Fibroblast of skin of right quadriceps (primary cell): ENCODE results near the gene NUDT8.
"Not testable (repeated sequence)": the region's sequence is repeated elsewhere in the genome, so short reads cannot be mapped to it uniquely, and the experiment has no call there.

Experiments
- DNase-seq: peaks from one replicate; pipeline ENCODE4 v3.0.0-alpha.2; 2013

Gene NUDT8

DNA sequence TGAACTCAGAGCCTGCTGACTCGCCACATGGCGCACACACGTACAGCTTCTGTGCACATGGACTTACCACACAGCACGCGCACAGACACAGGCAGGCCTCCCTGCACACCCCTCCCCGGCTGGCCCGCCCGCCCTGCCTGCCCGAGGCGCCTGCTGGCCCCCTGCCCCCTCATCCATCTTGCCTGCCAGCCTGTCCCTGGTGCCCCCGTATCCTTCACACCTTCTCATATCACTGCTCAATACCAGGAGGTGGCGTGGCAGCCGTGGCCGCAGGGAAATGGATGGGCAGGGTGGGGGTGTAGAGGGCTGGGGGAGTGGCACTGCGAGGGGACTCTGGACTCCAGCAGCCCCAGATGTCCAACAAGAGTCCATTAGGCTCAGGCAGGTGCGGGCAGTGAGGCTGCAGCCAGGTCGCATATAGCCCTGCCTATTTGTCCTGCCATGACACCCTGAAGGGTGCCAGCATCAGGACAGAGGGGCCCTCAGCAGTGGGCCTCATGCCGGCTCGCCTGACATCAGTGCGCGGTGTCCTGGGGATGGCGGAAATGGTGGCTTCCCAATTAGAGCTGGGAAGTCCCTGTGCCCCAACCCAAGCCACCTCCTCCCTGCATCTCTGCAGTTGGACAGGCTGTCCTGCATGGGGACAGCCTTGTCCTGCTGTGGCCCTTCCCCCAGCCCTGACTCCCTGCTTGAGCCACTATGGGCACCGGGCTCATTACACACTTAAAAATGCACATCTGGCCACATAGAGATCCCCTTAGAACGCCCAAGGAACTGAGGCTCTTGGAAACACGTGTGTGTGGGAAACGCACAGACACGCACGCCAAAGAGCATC, 11.8 kb upstream of the NUDT8 start:
- DNase-seq, result no peak

DNA sequence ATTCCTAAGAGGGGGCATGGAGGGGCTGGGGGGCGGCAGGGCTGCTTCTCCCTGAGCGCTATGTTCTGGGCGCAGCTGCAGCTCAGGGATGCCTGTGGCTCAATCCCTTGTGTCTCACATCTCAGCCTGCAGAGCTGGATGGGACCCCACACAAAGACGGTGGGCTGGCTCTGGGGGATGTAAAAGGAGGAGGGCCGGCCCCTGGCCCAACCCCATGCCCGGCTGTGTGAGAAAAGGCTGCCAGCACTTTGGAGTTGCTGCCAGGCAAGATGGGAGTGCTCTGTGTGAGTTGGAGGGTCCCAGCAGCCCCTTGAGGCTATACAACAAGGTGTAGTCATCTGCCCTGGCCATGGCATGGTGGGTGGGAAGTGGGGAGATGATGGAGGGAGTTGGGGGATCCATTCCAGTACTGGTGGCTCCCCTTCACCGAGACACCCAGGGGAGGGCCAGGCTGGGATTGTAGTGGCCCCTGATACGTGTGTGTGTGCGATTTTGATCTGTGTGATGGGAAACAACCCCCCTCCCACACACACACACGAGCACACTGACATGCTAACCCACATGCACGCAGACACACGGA, 11.1 kb upstream of the NUDT8 start:
- DNase-seq, result no peak

GRCh38 chr11:67640021-67640757, 10.5 kb upstream of the NUDT8 start:
- DNase-seq, result peak; percentile 24

GRCh38 chr11:67639438-67639859, 9.7 kb upstream of the NUDT8 start, which contains the start of gene TBX10:
Gene TBX10, minus strand, starts transcription at chr11:67639763. Its CDS starts 291 bp downstream, at chr11:67639472.
- no peak for DNase-seq

DNA sequence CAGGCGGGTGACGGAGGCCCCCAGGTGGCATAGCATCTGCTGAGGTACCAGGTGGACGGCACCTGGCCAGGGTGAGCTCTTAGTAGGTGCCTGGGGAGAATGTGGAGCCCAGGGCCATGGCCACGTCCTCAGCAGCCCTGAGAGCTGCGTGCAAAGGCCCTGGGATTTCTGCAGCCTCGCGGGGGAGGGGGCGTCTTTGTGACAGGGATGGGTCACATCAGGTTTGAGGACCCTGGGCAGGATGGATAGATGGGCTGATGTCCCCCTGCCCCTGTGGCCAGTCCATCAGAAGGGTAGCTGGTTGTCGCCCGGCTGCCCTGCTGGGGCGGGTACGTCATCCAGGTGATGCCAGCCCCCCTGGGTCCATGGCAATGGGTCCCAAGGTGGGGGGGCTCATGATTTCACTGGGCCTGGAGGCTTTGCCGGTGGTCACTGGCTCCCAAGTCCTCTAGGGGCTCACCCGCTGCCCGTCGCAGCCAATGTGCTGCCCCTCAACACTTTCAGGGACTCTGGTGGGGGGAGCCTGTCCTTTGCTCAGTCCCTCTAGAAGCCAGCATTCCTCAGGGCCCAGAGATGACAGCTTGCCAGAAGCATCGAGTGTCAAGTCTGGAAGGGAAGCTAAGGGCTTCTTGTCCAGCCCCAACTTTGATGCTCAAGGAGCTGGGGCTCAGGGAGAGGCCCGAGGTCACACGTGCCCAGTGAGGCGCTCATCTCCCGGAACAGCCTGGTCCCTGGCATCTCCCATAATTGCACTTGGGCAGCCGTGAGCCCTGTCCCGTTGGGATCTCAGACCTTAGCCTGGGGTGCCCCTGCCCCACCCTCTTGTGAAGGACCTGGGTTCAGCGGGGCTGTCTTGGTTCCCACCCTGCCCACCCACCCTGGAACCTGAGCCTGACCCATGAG, 9.0 kb upstream of the NUDT8 start:
- no peak for DNase-seq

DNA sequence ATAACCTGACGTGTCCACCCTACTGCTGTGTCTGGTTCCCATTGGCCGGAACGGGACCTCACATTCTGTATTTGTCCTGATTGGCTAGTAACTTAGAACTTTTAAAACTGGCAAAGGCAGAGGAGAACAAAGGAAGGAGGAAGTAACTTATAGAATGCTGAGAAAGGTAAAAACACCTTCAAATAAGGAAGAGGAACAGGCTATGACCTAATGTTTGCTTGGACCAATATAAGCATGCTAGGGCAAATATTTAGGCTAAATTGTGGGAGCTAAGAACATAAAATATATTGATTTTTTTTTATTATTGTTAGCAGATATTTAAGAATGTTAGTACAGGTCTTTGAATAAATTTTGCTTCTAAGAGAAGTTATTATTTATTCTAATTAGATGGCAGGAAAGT, 7.7 kb upstream of the NUDT8 start:
- DNase-seq, result not testable (repeated sequence)

GRCh38 chr11:67636962-67637361, 7.2 kb upstream of the NUDT8 start:
- DNase-seq, result no peak

GRCh38 chr11:67635231-67635521, 5.4 kb upstream of the NUDT8 start:
- DNase-seq, result no peak

- no peak for DNase-seq
These were observed 4.9 kb upstream of the NUDT8 start for GRCh38 chr11:67634366-67635230.

- DNase-seq, result no peak
These were observed 4.1 kb upstream of the NUDT8 start for GRCh38 chr11:67633758-67634365.

- DNase-seq, result no peak
These were observed 3.4 kb upstream of the NUDT8 start for GRCh38 chr11:67632982-67633755.

DNA sequence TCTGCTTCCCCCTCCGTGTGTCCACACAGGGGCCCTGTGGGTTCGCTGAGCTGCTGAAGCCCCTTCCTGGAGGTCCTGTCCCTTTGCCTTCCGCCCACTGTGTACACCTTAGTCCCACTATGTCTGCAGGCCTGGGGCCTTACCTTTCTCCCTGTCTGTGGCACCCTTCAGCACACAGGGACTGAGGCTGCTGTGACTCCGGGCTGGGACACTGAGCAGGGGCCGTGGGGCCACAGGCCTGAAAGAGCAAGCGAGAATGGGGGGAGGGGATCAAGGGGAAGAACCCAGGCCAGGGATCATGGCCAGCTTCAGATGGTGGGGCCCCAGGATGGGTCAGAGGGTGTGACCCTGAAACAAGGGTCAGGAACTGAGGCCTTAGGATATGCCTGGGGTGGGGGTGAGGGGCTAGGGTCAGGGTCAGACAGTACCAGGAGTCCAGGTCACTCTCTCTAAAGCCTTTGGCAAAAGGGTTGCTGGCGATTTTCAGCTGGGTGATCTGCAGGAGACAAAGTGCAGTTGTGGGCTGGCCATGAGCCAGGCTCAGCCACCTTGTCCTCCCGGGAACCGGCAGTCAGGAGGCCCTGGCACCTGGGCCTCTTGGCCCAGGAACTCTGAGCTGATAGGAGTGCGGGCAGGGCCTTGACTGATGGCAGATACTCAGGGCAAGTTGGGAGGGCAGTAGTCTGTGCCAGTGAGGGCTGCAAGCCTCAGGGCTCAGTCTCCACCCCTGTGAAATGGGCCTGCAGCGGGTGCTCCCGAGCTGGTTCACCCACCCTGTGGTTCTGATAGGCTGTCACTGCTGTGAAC, 2.6 kb upstream of the NUDT8 start:
- no peak for DNase-seq

GRCh38 chr11:67631853-67632174, 2.1 kb upstream of the NUDT8 start:
- DNase-seq, result no peak

DNA sequence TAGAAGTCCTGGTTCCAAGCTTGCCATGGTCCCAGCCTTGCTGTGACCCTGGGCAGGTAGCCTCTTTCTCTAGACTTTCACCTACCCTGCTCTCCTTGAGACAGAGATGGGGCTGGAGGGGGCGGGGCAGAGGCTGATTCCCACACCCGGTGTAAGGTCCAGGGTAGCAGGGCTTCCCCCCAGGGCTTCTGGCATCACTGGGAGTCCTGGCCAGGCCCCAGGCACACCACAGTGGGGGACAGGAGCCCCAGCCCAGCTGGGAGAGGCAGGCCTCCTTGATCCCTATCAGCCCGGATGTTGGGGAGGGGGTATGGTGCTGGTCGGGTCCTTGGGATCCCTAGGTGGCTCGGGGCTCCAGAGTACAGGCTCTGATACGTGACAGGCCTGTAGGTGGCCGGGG, 1.7 kb upstream of the NUDT8 start:
- no peak for DNase-seq

- no peak for DNase-seq
These were observed 1.2 kb upstream of the NUDT8 start for GRCh38 chr11:67630943-67631331.

GRCh38 chr11:67630228-67630942, 648 bp upstream of the NUDT8 start:
- peak; percentile 96 for DNase-seq

DNA sequence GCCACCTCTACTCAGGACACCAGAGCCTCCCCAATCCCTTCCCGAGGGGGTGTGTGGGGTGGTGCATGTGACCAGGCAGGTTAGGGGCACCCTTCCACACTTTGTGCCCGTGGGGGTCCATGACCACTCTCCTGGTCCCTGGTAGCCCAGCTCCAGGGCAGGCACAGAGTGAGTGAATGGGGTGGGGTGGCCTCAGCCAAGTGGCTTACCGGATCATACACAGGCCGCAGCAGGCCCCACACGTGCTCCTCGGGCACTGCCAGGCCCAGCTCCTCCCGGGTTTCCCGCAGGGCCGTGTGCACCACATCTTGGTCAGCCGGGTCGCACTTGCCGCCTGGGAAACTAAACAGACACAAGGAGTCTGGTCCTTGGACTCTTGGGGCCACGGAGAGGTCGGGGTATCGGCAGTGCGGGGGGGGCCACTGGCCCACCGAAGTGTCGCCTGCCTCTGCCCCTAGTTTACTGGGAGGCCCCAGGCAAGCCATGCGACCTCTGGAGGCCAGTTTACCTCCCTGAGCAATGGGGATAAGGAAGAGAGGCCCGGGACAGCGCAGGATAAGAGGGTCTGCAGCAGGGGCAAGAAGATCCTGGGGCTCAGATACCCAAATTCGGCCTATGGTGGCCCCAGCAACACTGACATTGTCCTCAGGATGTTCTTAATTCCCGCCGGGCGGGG, 889 bp downstream of the NUDT8 start:
- no peak for DNase-seq

GRCh38 chr11:67627812-67628624, 1.7 kb downstream of the NUDT8 start:
- DNase-seq, result no peak
